Testis (tissue), 3 donors: ENCODE results near the gene RASGEF1B. TPM values are rescaled to one million over a fixed set of nuclear protein-coding genes. Genes with fewer than 3 reads are reported as not detected.

Source experiments
- DNase-seq: peaks from one replicate; pipeline ENCODE4 v3.0.0-alpha.2; 2019
- H3K27ac ChIP-seq, 2 donors: fragments of 200-600 bp; sonication (generic); one replicate each; pipeline ENCODE4 v1.5.1; 2019
- H3K27me3 ChIP-seq: fragments of 200-600 bp; sonication (generic); one replicate; pipeline ENCODE4 v1.5.1; 2019
- H3K36me3 ChIP-seq: fragments of 200-600 bp; sonication (generic); one replicate; pipeline ENCODE4 v1.5.1; 2017; ENCODE audit warnings: low read depth; ENCODE audit errors: missing control alignments
- H3K4me1 ChIP-seq: fragments of 200-600 bp; sonication (generic); one replicate; pipeline ENCODE4 v1.5.1; 2019
- H3K4me3 ChIP-seq, 2 donors: fragments of 200-600 bp; sonication (generic); one replicate each; pipeline ENCODE4 v1.5.1; 2017 to 2019
- H3K9me3 ChIP-seq: fragments of 200-600 bp; sonication (generic); one replicate; pipeline ENCODE4 v1.5.1; 2017
- CTCF ChIP-seq, 3 experiments: fragments of 450-650 bp in 2 of 3; fragments of 200-600 bp in 1 of 3; sonication (generic) in 1 of 3; IDR thresholded peaks; one replicate each; pipeline ENCODE4 v1.5.1; 2016 to 2019; ENCODE audit warnings: antibody characterized with exemption in 3 of 3, mild to moderate bottlenecking in 2 of 3, moderate library complexity in 1 of 3
- POLR2A ChIP-seq: fragments of 450-650 bp; IDR thresholded peaks from one replicate; pipeline ENCODE4 v1.6.1; 2017; ENCODE audit warnings: antibody characterized with exemption, mild to moderate bottlenecking, moderate library complexity
- WGBS, 2 donors: methylation state at CpG; one replicate each; pipeline ENCODE4 v1.1.5; 2018; 5-methylcytosine and 5-hydroxymethylcytosine counted together
- intact Hi-C: fragments of 100-400 bp; cut with DNase I; formaldehyde crosslinking; loops from one replicate; pipeline ENCODE4 v1.15.1; 2023; ENCODE audit warnings: low total_unique reads
- polyA plus RNA-seq: library from polyadenylated mRNA; stranded (reverse); fragments of 350-450 nt; fragmentation: Illumina TruSeq; extraction: RNeasy Lipid Tissue Mini Kit (QIAGEN cat#74804); gene quantifications from one replicate; pipeline ENCODE4 v1.2.3, GENCODE V29; 2014; ENCODE audit warnings: low read depth, low replicate concordance; ENCODE audit not compliant: insufficient read depth
- total RNA-seq, 2 donors: library from RNA; depleted of rRNA; stranded (reverse); fragments of >200 nt; gene quantifications; one replicate each; pipeline ENCODE4 v1.2.3, GENCODE V29; 2016

RASGEF1B gene
- total and polyA plus RNA-seq, 3 donors from 2014 or later = 5.3 to 13.0 (median 5.5) TPM

- Histone ChIP-seq H3K27ac (no peak overlapping the region), H3K9me3 (no peaks in the 10 kb centered on the region), H3K36me3 (no peaks in the 10 kb centered on the region), H3K27me3 (no peaks in the 10 kb centered on the region), H3K4me3 (no peak overlapping the region), H3K4me1 (no peaks in the 10 kb centered on the region)
- TF ChIP-seq POLR2A (no peak), CTCF (IDR thresholded peaks at IDR 0.05) (no peak)
- intact Hi-C loops = no loop called here
- no peak for DNase-seq
- WGBS, 2 donors = 83 to 91% methylated on average over 7 of the region's 7 CpGs
These were observed 38.1 kb upstream of the RASGEF1B start for GRCh38 chr4:81509822-81510221.

DNA sequence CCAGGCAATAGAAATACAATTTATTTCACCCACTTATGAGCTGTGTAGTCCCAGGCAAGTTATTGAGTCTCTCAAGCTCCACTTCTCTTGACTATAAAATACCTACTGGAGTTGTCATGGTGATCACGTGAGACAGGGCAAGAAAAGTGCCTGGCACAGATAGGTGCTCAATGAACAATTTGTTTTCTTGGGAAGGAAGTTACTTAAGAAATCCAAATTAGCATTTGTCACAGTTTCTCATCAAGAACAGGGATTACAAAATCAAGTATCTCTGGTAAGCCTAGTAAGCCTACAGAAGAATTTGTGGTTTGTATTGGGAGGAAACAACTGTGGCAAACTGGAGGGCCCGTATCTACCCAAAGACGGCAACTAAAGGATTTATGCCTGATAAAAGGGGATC is 37.5 kb upstream of the RASGEF1B start:
- no peak for DNase-seq
- no peaks in the 10 kb centered on the region for H3K27me3 ChIP-seq
- no peaks in the 10 kb centered on the region for H3K36me3 ChIP-seq
- no peak overlapping the region for H3K27ac ChIP-seq
- H3K4me3 ChIP-seq = no peak overlapping the region
- no peaks in the 10 kb centered on the region for H3K9me3 ChIP-seq
- H3K4me1 ChIP-seq = no peaks in the 10 kb centered on the region
- TF ChIP-seq CTCF (IDR thresholded peaks at IDR 0.05) (no peak), POLR2A (no peak)
- intact Hi-C loops = no loop called here
- WGBS, 2 donors = 88 to 96% methylated on average over 3 of the region's 3 CpGs

DNA sequence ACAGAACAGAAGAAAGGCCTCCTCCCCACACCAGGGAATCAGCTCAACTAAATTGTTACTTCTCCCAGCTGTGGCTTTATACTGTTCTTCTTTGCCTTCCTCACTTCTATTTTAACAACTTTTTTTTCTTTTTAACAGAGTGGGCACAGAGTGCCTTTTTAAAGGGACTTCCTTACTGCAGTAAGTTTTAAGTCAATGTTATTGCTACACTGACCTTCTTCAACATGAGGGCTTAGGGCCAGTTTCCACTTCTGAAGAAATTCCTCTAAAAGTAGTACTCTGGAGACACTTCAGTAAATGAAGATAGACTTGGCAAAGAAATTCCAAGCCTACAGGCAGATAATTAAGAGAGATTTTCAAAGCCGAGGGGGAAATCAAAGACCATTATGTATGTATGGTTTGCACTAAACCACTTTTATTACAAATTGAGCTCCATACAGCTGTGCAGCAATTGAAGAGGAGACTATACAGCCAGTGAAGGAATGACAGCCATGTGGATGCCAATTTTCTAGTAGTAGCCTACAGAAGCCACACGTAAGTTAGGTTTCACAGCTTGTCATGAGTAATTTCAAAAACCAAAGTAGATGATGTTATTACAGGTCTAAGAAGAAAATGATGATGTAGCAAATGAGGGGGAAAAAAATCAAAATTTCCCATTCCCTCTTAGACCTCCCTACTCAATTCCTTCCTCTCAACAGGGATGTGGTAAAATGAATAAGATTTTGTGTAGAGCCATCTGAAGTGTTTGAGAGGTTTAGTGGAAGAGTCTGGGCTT is 36.9 kb upstream of the RASGEF1B start:
- Histone ChIP-seq H3K27ac (no peak overlapping the region), H3K9me3 (no peaks in the 10 kb centered on the region), H3K27me3 (no peaks in the 10 kb centered on the region), H3K4me3 (no peak overlapping the region), H3K36me3 (no peaks in the 10 kb centered on the region), H3K4me1 (no peaks in the 10 kb centered on the region)
- intact Hi-C loops = no loop called here
- WGBS, 2 donors = 64 to 74% methylated on average over 2 of the region's 2 CpGs
- DNase-seq = no peak
- TF ChIP-seq POLR2A (no peak), CTCF (IDR thresholded peaks at IDR 0.05) (no peak)

DNA sequence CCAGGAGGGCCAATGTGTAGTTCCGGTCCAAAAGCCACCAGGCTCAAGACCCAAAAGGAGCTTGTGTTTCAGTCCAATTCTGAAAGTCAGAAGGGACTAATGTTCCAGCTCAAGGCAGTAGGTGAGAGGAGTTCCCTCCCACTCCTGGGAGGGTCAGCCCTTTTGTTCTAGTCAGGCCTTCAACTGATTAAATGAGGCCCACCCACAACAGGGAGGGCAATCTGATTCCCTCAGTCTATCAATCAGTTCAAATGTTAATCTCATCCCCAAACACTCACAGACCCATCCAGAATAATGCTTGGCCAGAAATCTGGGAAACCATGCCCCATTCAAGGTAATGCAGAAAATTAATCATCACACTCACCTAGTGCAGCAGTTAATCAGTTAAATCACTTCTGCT is 35.8 kb upstream of the RASGEF1B start:
- 38 to 50% methylated on average over 1 of the region's 1 CpG for WGBS, 2 donors
- Histone ChIP-seq H3K27ac (no peak overlapping the region), H3K36me3 (no peaks in the 10 kb centered on the region), H3K4me3 (no peak overlapping the region), H3K27me3 (no peaks in the 10 kb centered on the region), H3K4me1 (no peaks in the 10 kb centered on the region), H3K9me3 (no peaks in the 10 kb centered on the region)
- TF ChIP-seq POLR2A (no peak), CTCF (IDR thresholded peaks at IDR 0.05) (no peak)
- intact Hi-C loops = no loop called here
- DNase-seq = no peak

GRCh38 chr4:81506731-81507130 is 35.0 kb upstream of the RASGEF1B start:
- H3K9me3 ChIP-seq = no peaks in the 10 kb centered on the region
- H3K27me3 ChIP-seq = no peaks in the 10 kb centered on the region
- H3K36me3 ChIP-seq = no peaks in the 10 kb centered on the region
- no peak for DNase-seq
- no peak for TF ChIP-seq CTCF (IDR thresholded peaks at IDR 0.05)
- TF ChIP-seq POLR2A = no peak
- no peaks in the 10 kb centered on the region for H3K4me1 ChIP-seq
- intact Hi-C loops = no loop called here
- WGBS, 2 donors = 91 to 92% methylated on average over 2 of the region's 2 CpGs
- no peak overlapping the region for H3K27ac ChIP-seq
- no peak overlapping the region for H3K4me3 ChIP-seq
